Type B pancreatic cell (in vitro differentiated cells): Measurements from ENCODE around the gene COLQ. TPM values are rescaled to one million over a fixed set of nuclear protein-coding genes. Genes with fewer than 3 reads are reported as not detected.

Experiments
- DNase-seq: peaks from one replicate; pipeline ENCODE4 v3.0.0; 2021; ENCODE audit warnings: mixed read lengths; ENCODE audit not compliant: unreplicated experiment; ENCODE audit errors: extremely low spot score
- H3K27ac Mint-ChIP-seq: 2 replicates; pipeline ENCODE4 v1.8.0; 2021; ENCODE audit warnings: mild to moderate bottlenecking, mixed read lengths
- H3K27me3 Mint-ChIP-seq: 2 replicates; pipeline ENCODE4 v1.8.0; 2021; ENCODE audit warnings: mixed read lengths
- H3K36me3 Mint-ChIP-seq: 2 replicates; pipeline ENCODE4 v1.8.0; 2021; ENCODE audit warnings: mixed read lengths
- H3K4me1 Mint-ChIP-seq: one replicate; pipeline ENCODE4 v1.8.0; 2021; ENCODE audit warnings: mixed read lengths; ENCODE audit not compliant: unreplicated experiment
- H3K4me3 Mint-ChIP-seq: 2 replicates; pipeline ENCODE4 v1.8.0; 2021; ENCODE audit warnings: mild to moderate bottlenecking, mixed read lengths
- H3K9me3 Mint-ChIP-seq: 2 replicates; pipeline ENCODE4 v1.8.0; 2021; ENCODE audit warnings: mixed read lengths
- CTCF ChIP-seq: fragments of 200-600 bp; sonication (generic); conservative IDR thresholded peaks from 2 replicates; pipeline ENCODE4 v1.5.0; 2021; ENCODE audit warnings: antibody characterized with exemption, mild to moderate bottlenecking
- total RNA-seq: library from RNA; stranded (reverse); gene quantifications from 2 replicates; pipeline ENCODE4 v1.2.1, GENCODE V29; 2021; ENCODE audit warnings: low replicate concordance

Gene COLQ
- total RNA-seq, 1 donor from 2014 or later = 4.1 TPM

- Mint-ChIP-seq H3K36me3 (peaks cover 11% of the 10 kb centered on the region), H3K27ac (no peak overlapping the region), H3K4me3 (no peak overlapping the region), H3K4me1 (no peaks in the 10 kb centered on the region), H3K9me3 (peaks cover 5% of the 10 kb centered on the region), H3K27me3 (no peaks in the 10 kb centered on the region)
- TF ChIP-seq CTCF = no peak
- DNase-seq = no peak
Observed at GRCh38 chr3:15454965-15455364, 66.5 kb downstream of the COLQ start.

DNA sequence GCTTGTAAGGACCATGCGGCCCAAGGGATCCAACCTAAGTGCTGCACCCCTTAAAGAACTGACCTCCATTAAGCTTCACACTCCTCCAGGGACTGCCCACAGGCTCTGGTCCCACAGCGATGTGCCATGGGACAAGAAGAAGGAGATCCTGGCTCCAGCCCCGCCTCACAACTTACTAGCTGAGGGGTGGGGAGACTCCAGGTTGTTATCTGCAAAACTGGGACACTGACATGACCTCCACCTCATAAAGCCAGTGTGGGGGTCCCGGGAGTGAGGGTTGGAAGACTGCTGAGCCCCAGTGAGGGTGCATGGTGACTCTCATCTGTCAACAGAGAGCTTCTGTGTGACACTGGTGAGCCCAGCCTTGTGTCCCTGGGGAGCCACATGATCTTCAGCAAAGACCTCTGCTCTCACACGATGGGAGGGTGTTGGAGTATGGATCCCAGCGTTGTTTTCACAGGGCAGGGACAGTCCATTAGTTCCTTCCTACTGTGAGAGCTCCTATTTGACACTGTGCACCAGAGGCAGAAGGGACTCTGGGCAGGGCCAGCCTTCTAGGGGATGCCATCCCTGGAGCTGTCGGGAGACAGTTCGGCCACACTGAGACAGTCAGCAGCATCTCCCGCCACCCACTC is 67.4 kb downstream of the COLQ start:
- Mint-ChIP-seq H3K9me3 (peaks cover 5% of the 10 kb centered on the region), H3K27me3 (no peaks in the 10 kb centered on the region), H3K4me3 (no peak overlapping the region), H3K36me3 (peaks cover 11% of the 10 kb centered on the region), H3K27ac (no peak overlapping the region), H3K4me1 (no peaks in the 10 kb centered on the region)
- TF ChIP-seq CTCF = no peak
- no peak for DNase-seq

DNA sequence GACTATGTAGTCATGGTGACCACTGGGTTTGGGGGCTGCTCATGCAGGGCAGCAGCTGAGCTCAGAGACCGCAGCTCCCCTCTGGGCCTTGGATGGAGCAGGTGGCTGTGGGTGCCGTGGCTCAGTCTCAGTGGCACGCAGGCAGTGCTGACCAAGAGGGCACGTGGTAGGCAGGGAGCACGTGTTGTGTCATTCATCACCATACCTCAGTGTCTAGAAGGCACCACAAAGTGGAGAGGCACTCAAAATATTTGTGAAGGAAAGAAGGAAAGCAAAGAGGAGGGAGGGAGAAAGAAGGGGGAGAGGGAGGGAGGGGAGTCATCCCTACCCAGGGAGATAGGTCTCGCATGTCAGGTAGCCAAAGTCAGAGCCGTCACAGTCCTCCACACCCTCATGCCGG is 68.0 kb downstream of the COLQ start:
- no peak for DNase-seq
- Mint-ChIP-seq H3K36me3 (peaks cover 13% of the 10 kb centered on the region), H3K27ac (no peak overlapping the region), H3K4me1 (no peaks in the 10 kb centered on the region), H3K27me3 (no peaks in the 10 kb centered on the region), H3K9me3 (peaks cover 5% of the 10 kb centered on the region), H3K4me3 (no peak overlapping the region)
- no peak for TF ChIP-seq CTCF

- Mint-ChIP-seq H3K27ac (no peak overlapping the region), H3K4me1 (no peaks in the 10 kb centered on the region), H3K36me3 (peaks cover 8% of the 10 kb centered on the region)
Observed at GRCh38 chr3:15452961-15453360, 68.5 kb downstream of the COLQ start.

DNA sequence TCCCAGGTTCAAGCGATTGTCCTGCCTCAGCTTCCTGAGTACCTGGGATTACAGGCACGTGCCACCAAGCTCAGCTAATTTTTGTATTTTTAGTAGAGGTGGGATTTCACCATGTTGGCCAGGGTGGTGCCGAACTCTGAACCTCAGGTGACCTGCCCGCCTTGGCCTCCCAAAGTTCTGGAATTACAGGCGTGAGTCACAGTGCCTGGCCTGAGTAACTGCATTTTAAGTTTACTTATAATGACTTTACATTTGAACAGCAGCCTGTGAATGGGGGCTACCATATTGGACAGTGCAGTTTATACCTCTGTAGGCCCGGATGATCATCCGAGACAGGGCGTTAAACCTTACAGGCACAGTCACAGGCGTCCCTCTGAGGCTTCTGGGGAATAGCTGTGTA is 69.3 kb downstream of the COLQ start:
- TF ChIP-seq CTCF = no peak
- Mint-ChIP-seq H3K9me3 (no peaks in the 10 kb centered on the region), H3K27me3 (no peaks in the 10 kb centered on the region), H3K36me3 (peaks cover 8% of the 10 kb centered on the region), H3K27ac (no peak overlapping the region), H3K4me1 (no peaks in the 10 kb centered on the region), H3K4me3 (no peak overlapping the region)
- no peak for DNase-seq

More at GRCh38 chr3:15452961-15453360, 68.5 kb downstream of the COLQ start:
- no peak for DNase-seq
- H3K4me3 Mint-ChIP-seq = no peak overlapping the region
- no peak for TF ChIP-seq CTCF
- no peaks in the 10 kb centered on the region for H3K27me3 Mint-ChIP-seq
- H3K9me3 Mint-ChIP-seq = peaks cover under 1% of the 10 kb centered on the region
